ENCODE results near the gene ZNF827.

- TF ChIP-seq CTCF (IDR thresholded peaks at IDR 0.05; ENCODE audit: poor library complexity) (no peak), EZH2phosphoT487 (IDR thresholded peaks at IDR 0.05; ENCODE audit: low read depth, severe bottlenecking, unreplicated experiment) (no peak), EZH2 (IDR thresholded peaks at IDR 0.05; ENCODE audit: borderline replicate concordance) (no peak)
These were observed 207.6 kb downstream of the ZNF827 start for GRCh38 chr4:145731028-145731427.
